ENCODE results near the gene NID1.
A peak's percentile ranks its signal among the peaks of the same experiment; 100 is the strongest.

The NID1 gene

DNA sequence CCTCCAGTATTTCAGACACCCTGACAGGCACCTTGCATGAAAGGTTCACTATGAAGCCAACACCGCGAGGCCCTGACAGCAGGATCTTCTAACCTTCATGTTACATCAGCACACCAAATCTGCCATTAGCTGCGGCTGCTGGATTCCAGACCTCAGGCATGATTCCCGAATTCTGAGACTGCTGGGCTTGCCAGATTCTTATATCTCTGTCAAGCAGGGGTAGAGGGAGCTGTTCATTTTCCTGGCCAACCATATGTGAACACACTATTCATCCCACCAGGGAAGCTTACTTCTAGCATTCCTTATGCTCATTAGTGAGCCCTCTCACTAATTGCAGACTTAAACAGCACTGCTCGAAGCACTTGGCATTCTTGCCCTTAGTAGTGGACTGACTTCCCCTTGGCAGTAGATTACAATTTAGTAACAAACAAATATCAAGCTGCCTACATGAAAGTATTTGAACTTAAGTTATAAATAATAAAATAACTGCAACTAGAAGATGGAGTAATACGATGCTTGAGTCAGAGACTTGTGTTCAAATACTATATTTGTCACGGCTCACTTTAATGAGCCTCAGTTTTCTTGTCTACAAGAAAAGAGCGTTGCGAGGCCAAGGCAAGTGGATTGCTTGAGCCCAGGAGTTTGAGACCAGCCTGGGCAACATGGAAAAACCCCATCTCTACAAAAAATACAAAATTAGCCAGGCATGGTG, 43.3 kb downstream of the NID1 start:
- TF ChIP-seq, protein P1, sequence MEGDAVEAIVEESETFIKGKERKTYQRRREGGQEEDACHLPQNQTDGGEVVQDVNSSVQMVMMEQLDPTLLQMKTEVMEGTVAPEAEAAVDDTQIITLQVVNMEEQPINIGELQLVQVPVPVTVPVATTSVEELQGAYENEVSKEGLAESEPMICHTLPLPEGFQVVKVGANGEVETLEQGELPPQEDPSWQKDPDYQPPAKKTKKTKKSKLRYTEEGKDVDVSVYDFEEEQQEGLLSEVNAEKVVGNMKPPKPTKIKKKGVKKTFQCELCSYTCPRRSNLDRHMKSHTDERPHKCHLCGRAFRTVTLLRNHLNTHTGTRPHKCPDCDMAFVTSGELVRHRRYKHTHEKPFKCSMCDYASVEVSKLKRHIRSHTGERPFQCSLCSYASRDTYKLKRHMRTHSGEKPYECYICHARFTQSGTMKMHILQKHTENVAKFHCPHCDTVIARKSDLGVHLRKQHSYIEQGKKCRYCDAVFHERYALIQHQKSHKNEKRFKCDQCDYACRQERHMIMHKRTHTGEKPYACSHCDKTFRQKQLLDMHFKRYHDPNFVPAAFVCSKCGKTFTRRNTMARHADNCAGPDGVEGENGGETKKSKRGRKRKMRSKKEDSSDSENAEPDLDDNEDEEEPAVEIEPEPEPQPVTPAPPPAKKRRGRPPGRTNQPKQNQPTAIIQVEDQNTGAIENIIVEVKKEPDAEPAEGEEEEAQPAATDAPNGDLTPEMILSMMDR (IDR thresholded peaks at IDR 0.05; ENCODE audit: low read depth, low read length, missing control alignments): no peak
- in situ Hi-C loops (cut with HindIII; ENCODE audit: low sequenced_read_pairs): no loop called here
- peak; percentile 78 for DNase-seq (ENCODE audit: low read depth)
- no peak overlapping the region for H3K4me3 ChIP-seq (ENCODE audit: low read depth, low read length)

DNA sequence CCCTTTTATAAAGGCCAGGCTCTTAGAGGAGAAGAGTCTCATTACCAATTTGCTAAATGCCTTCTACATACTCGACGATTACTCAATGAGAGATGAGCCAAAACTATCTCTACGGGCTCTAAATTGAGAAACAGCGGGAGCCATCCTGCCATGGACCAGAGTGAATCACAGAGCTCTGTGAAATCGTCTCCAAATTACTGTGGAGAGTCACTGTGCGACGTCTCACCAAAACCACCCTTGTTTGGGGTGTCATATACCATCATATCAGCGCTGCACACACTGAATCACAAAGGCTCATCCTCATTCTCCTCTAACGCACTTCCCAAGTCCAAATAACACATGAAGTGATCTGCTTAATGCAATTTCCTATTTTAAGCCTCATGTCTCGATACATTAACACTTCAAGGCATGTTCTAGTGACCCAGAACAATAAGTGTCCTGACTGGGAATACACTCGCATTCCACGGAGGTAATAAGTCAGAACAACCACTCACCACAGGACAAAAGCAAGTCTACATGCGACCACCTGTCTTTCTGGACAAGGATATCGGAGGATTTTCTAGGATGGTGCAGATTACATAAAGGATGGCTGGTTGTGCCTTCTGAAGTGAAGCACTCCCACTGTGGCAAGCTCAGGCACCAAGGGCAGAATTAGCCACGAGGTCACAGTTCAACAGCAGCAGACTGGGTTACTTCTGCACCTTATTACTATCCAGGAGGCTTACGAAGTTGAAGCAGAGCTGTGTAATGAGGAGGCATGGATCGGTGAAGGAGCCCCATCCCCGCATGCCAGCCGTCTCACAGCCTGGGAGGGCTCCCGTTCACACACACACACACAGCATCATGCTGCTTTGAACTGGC, 44.3 kb downstream of the NID1 start:
- in situ Hi-C loops (cut with HindIII; ENCODE audit: low sequenced_read_pairs): no loop called here
- TF ChIP-seq, protein P1 (IDR thresholded peaks at IDR 0.05; ENCODE audit: low read depth, low read length, missing control alignments): no peak
- no peak for DNase-seq (ENCODE audit: low read depth)
- H3K4me3 ChIP-seq (ENCODE audit: low read depth, low read length): no peak overlapping the region

DNA sequence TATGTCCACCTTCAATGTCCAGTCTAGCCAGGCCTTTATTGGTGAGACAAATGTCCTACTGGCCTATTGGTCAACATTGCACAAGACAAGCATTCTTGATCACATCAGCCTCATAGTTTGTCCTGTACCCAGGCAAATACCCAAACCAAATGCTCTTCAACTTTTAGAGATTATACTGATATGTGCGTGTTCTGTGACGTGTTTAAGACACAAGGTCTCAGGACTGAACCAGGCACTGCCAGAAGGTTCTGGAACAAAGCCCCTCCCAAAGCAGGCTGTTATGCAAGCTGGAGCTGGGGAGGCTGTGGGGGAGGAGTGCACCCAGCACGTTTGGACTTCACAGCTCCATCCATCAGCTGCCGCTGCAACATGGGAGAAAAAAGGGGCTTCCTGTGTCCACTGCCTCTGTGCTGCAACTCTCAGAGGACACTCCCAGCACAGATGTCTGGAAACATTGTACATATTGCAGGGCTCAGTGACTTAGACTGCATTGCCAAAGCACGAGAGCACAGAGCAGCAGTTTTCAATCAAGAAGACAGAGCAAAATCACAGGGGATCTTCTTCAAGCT, 45.9 kb downstream of the NID1 start:
- no peak for DNase-seq (ENCODE audit: low read depth)
- in situ Hi-C loops (cut with HindIII; ENCODE audit: low sequenced_read_pairs): no loop called here
- TF ChIP-seq, protein P1 (IDR thresholded peaks at IDR 0.05; ENCODE audit: low read depth, low read length, missing control alignments): no peak
- H3K4me3 ChIP-seq (ENCODE audit: low read depth, low read length): no peak overlapping the region

DNA sequence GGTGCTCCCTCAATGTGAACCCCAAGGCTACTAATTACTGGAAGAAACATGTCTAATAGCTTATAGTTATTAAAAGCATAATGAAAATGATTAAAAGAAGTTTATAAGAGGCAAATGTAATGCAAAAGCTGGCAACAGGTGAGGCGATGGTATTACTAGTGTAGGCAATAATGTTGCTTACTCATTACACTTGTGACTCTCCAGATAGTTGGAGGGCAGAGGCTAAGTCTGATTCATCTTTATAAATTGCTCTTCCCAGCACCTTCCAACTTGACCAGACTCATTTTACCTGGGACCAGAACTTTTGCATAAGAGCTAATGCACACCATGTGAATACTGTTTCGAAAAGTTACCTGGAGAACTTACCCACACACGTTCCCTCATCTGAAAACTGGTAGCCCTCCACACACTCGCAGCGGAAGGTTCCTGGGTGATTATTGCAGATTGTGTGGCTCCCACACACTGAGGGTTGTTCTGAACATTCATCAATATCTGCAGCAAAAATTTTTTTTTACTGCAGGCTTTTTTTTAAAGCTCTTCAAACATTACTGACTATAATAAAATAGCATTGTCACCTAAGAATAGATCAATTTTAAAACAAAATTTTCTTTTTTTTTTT, 48.0 kb downstream of the NID1 start:
- in situ Hi-C loops (cut with HindIII; ENCODE audit: low sequenced_read_pairs): no loop called here
- no peak for DNase-seq (ENCODE audit: low read depth)
- TF ChIP-seq, protein P1 (IDR thresholded peaks at IDR 0.05; ENCODE audit: low read depth, low read length, missing control alignments): no peak
- no peak overlapping the region for H3K4me3 ChIP-seq (ENCODE audit: low read depth, low read length)

DNA sequence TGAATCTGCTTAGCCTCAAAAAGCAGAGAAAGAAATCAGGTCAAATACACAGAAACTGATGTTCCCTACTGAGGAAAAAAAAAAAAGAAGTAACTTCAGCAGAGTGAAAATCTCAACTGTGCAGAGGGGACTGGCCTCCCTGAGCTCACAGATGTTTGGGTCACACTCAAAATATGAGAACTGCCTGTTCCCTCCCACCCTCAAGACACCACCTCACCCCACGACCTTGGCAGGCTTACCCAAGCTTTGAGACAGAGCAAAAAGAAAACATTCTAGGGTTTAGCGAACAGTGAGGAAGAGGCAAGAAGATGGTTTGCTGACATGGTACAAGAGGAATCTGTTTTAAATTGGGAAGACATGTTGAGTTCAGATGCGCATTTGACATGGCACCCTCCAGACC, 48.8 kb downstream of the NID1 start:
- DNase-seq (ENCODE audit: low read depth): no peak
- in situ Hi-C loops (cut with HindIII; ENCODE audit: low sequenced_read_pairs): no loop called here
- TF ChIP-seq, protein P1 (IDR thresholded peaks at IDR 0.05; ENCODE audit: low read depth, low read length, missing control alignments): no peak
- H3K4me3 ChIP-seq (ENCODE audit: low read depth, low read length): no peak overlapping the region

DNA sequence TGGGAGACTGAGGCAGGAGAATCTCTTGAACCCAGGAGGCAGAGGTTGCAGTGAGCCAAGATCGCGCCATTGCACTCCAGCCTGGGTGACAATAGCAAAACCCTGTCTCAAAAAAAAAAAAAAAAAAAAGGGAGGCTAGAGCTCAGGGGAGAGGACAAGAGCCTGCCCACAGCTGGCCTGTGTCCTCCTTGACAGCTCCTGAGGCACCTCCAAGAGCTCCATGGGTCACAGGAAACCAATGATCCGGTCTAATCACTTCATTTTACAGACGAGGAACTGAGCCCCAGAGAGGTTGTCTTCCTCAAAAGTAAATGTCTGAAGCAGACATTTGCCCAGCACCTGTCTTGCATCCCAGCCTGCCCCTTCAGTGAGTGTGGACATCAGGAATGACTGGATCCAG, 49.4 kb downstream of the NID1 start:
- in situ Hi-C loops (cut with HindIII; ENCODE audit: low sequenced_read_pairs): no loop called here
- TF ChIP-seq, protein P1 (IDR thresholded peaks at IDR 0.05; ENCODE audit: low read depth, low read length, missing control alignments): no peak

More for the DNA sequence above, 49.4 kb downstream of the NID1 start:
- no peak for DNase-seq (ENCODE audit: low read depth)
- no peak overlapping the region for H3K4me3 ChIP-seq (ENCODE audit: low read depth, low read length)
